Activated CD8-positive, alpha-beta memory T cell treated with anti-CD3 and anti-CD28 coated beads, Interleukin-2, amount 50 U/mL, for 4 hours (primary cell): ENCODE results near the gene OR8K5.
"Not testable (repeated sequence)": the region's sequence is repeated elsewhere in the genome, so short reads cannot be mapped to it uniquely, and the experiment has no call there.

Experiments
- DNase-seq: peaks from one replicate; pipeline ENCODE4 v3.0.0-alpha.2; 2020

OR8K5 gene, protein sequence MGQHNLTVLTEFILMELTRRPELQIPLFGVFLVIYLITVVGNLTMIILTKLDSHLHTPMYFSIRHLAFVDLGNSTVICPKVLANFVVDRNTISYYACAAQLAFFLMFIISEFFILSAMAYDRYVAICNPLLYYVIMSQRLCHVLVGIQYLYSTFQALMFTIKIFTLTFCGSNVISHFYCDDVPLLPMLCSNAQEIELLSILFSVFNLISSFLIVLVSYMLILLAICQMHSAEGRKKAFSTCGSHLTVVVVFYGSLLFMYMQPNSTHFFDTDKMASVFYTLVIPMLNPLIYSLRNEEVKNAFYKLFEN

DNA sequence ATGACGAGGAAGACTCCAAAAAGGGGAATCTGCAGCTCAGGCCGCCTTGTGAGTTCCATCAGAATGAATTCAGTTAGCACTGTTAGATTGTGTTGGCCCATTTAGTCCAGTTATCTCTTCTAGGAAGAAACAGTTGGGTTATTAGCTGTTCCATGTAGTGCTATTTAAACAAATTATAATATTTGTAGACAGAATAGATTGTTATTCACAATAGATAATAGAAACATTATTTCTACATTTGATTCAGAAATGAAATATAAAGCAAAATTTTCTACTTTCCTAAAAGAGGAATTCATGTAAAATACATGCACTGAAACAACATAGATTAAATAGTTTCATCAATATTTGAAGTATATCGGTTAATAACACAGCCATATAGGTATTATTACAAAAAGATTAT is at the start of gene OR8K5:
OR8K5 (minus strand) TSS at position 101 of the 400 bp plus-strand sequence; CDS start at position 101, 0 bp downstream.
- DNase-seq = no peak

DNA sequence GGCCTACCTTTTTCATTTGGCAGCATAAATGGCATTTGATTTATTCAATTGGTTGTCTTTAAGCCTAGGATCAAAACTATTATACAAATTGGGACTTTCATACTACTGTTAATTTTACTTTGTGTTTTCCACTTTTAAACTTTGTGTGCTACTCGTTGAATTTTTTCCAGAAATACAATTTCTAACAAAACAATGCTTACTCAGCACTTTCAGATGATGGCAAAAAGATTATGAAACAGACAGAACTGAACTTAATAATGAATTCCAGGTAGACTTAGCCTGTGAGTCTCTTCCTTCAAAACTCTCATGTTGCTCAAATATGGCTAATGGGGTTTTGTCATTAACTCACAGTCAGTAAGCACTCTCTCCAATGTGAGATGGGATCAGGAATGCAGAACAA is 47.7 kb upstream of the OR8K5 start:
- no peak for DNase-seq

DNA sequence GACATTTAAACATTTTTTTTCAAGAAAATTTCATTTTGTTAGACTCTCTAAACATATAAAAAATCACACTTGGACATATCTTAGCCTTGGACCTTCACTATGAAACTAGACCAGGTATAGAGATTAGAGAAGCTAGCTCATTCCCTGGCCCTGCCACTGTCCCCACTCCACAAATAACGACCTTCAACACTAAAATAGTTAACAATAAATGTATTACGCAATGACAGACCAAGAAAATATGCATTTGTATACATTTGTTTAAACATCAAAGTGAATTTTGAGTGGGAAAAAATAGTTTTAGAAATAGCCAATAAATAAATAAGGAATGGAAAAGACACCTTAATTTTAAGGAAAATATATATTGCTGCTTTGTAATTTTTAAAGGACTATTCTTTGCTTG is 37.2 kb upstream of the OR8K5 start:
- DNase-seq = no peak

DNA sequence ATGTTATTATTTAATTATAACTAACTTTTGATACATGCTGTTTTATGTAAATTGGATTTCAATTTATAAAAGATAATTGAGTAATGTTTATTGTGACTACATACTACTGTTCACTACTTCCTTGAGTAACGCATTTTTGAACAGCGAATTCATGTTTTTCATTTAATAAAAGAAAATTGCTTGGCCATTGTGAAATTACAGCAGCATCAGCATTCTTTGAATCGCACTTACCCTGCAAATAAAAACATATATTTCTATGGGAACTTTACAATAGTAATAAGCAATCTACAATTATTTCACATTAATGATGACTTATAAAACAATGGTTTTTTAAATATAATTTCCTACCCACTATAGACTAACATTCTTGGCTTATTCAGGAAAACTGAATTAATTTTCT is 36.6 kb upstream of the OR8K5 start:
- DNase-seq = no peak

DNA sequence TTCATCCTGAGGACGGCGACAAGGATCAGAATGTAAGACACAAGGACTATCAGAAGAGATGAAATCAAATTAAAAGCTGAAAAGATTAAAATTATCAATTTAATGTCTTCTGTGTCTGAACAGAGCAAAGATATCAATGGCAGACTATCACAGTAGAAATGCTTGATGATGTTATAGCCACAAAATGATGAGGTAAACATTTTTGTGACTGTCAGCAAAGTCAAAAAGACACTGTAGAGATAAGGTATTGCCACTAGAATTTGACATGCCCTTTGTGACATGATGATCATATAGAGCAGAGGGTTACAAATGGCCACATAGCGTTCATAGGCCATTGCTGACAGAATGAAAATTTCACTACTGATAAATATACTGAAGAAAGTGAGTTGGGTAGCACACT is 28.5 kb upstream of the OR8K5 start:
- DNase-seq = no peak

DNA sequence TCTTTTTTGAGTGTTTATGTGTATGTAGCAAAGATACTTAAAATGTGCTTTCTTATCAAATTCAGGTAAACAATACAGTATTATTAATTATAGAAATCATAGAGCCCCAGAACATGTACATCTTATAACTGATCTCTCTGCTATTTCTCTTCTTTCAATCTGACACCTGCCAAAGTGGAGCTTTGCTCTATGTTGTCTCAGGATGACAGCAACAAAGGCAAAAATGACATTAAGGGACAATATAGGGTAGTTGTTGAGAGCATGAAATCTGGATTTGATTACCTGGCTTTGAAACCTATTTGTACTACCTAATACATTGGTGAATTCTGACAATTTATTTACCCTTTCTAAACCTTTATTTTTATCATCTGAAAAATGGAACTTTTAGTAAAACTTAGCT is 23.3 kb upstream of the OR8K5 start:
- DNase-seq = no peak

DNA sequence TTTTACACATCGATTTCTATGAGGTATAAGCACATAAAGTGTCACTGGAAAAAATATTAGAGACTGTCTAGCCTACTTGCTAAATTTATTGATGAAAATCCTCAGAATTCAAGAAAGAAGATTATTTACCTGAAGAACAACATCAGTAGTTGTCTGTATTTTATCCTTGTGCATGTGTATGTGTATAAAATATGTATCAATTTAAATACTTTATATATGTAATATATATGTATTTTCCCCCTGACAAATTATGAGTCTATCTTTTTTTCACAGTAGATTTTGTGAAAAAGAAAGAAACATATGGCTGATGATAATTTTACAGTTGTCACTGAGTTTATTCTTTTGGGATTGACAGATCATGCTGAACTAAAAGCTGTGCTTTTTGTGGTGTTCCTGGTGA is 16.2 kb upstream of the OR8K5 start, which contains the start of gene OR5J2:
OR5J2 (plus strand) TSS at position 301 of the 400 bp plus-strand sequence; CDS start at position 301, 0 bp downstream.
- no peak for DNase-seq

DNA sequence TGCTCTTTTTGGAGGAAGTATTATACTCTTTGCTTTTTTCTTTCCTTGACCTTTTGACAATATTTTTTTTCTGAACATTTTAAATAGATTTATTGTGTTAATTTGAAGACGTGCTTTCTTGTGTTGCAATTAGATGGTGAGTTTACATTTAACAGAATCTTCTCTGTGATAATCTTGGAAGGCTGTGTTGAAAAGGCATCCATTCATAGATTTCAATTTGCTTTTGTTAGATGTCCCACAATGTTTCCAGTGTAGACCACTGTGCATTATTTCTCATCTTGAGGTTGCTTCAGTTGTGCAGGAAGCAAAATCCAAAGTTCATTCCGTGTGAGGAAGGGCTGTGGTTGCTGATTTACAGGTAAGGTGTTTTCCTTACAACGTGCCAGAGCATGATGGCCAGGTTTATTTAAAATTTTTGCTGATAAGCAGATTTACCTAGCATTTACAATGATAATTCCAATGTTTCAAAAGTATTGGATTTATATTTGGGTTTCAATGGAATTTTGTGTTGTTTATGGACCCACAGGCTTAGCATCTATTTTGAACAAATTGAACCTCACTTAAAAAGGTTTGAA is 12.2 kb upstream of the OR8K5 start:
- DNase-seq = no peak

DNA sequence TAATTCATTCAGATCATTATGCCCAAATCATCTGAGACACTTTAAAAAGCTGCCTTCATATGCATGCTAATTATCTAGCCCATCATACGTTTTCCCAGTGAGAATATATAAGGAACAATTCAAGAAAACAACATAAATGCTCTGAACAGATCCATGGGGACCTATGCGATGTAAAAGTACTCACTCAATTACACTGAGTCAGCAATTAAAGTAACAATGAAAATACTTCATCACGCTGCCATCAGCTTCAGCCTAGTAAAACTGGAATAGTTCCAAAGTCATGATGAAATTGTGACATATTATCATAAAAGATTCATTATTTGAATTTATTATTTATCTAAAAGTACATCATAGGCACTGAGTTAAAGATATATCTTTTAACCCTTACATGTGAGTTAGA is 3.7 kb upstream of the OR8K5 start:
- no peak for DNase-seq

DNA sequence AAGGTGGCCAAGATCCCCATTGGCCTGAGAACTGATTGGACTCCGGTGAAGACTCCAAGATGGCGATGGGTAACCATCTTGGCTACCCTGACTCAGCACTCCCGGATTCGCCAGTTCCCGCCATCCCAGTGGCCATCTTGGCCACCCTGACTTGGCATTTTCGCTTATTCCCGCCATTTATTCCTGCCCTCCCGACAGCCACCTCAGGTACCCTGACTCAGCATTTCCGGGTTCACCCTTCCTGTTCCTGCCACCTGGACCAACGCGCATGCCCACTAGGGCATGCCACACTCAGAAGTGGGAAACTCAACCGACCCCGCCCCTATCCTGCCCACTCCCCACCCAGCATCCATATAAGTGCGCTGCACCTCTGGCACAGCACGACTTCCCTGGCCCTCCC is 7.8 kb downstream of the OR8K5 start:
- no peak for DNase-seq

DNA sequence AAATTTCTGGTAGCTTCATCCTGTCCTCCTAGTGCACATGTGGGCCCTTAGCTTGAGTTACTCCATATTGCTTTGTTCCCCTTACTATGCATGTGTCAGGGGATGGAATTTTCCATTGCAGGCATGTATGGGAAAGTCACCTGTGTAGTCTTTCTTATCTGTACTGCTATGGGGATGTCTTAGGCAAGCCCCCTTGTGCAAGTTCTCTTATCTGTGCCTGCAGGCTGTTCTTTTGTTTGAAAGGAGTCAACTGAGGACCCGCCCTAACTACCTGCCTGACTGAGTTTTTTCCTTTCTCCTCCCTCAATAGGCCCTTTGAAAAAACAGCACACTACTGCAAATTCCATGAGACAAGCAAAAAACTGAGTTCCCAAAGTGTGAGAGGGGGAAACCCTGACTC is 8.7 kb downstream of the OR8K5 start:
- DNase-seq = no peak

DNA sequence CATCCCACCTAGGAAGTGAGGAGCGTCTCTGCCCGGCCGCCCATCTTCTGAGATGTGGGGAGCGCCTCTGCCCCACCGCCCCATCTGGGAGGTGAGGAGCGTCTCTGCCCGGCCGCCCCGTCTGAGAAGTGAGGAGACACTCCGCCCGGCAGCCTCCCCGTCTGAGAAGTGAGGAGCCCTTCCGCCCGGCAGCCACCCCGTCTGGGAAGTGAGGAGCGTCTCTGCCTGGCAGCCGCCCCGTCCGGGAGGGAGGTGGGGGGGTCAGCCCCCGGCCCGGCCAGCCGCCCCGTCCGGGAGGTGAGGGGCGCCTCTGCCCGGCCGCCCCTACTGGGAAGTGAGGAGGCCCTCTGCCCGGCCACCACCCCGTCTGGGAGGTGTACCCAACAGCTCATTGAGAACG is 16.4 kb downstream of the OR8K5 start:
- DNase-seq = not testable (repeated sequence)

DNA sequence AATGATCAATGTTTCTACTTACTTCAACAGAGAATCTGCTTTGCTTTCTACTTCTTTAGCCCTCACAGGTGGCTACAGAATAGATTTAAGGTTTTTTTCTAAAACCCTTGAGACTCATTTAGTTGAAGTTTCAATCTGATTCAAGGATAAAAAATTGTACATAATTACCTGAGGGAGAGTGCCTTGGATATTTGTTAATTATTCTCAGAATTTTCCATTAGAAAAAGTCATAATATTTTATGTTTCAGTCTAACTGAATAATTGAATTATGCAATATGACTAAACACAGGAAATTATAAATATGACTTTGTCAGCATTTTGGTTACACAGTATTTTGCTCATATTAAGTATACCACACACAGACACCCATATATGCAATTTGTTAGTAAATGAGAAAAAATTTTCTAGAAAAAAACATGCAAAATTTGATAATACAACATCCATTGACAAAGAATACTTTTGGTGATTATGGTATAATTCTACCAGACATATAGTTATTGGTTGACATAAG is 19.9 kb downstream of the OR8K5 start, which contains the start of gene OR8J3:
OR8J3 (minus strand) TSS at position 51 of the 511 bp plus-strand sequence. CDS start 2,483 bp downstream, outside the sequence.
- DNase-seq = no peak

DNA sequence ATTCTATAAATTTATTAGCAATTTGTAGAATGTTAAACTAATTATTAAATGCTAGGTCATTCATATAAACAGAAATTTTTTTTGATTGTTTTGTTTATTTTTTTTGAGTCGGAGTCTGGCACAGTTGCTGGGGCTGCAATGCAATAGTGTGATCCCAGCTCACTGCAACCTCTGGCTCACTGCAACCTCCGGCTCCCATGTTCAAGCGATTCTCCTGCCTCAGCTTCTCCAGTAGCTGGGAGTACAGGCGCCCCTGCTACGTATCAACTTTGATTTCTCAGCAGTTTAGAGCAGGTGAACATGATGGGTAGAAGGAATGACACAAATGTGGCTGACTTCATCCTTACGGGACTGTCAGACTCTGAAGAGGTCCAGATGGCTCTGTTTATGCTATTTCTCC is 38.0 kb downstream of the OR8K5 start, which contains the start of gene OR8H3:
OR8H3 (plus strand) TSS at position 301 of the 400 bp plus-strand sequence; CDS start at position 301, 0 bp downstream.
- DNase-seq = no peak
